ENCODE results near the gene INPP5K.

The INPP5K gene

GRCh38 chr17:1504866-1505265 lies 11.5 kb downstream of the INPP5K start:
- DNase-seq: no peak

DNA sequence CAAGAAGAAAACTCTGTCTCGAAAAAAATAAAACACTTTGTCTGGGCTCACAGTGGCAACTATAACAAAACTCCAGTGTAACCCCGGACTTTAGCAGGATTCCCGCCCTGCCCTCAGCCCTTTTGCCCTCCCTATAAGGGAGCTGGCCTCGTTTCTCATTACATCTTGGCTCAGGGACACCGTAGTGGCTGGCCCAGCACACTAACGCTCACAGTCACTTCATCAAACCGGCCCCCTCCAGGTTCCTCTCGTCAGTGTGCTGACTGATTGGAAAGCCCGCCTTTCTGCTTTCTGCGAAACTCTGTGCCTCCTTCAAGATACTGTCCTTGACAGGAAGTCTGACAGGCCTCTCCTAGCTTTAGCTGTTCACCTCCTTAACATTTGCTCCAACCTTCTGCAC lies 12.7 kb downstream of the INPP5K start:
- DNase-seq: no peak

DNA sequence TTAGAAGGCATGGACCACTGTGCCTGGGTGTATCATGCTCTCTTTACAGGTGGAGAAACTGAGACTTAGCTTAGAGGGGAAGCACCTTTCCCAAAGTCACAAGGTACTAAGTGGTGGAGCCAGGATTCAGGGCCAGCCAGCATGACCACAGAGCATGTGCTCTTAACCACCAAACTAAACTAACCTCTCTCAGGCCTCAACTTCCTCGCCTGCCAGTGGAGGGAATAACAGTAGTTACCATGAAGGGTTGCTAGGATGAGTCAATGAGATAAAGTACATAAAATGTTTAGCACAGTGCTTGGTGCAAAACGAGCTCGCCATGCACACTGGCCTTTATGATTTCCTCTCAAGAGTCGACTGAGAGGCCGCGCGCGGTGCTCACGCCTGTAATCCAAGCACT lies 17.5 kb downstream of the INPP5K start:
- DNase-seq: no peak

DNA sequence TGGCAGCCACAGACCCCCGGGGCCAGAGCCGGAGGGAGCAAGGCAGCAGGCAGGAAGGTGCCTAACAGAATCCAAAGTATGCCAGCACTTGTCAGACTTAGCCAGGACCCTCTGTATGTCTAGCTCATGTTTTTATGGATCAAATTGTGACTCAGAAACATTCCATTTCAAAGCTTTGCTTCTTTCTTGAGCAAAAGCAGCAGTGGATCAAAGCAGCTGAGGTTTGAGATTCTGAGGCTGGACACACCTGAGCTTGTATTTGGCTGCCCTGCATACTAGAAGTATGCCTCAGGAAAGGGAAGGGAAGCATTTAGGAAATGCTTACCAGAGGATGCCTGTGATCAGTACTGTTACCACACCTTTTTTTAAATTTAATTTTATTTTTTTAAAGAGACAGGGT lies 18.2 kb downstream of the INPP5K start:
- no peak for DNase-seq

DNA sequence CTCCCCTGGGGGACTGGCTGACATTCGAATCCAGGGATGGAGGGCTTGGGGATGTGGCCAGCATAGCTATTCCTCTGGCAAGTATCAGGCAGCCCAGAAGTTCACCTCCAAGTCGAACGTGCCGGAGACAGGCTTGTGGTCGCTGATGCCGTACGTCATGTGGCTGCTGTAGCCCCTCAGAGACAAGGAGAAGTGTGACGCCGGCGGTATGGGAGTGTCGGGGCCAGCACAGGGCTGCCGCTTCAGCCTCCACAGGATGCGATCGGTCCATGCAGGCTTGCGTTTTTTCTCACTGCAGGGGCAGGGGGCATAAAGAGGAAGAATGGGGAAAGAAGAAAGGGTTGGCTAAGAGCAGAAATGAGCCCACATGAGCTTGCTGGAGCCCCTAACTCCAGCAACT lies 18.6 kb downstream of the INPP5K start:
- DNase-seq: no peak

DNA sequence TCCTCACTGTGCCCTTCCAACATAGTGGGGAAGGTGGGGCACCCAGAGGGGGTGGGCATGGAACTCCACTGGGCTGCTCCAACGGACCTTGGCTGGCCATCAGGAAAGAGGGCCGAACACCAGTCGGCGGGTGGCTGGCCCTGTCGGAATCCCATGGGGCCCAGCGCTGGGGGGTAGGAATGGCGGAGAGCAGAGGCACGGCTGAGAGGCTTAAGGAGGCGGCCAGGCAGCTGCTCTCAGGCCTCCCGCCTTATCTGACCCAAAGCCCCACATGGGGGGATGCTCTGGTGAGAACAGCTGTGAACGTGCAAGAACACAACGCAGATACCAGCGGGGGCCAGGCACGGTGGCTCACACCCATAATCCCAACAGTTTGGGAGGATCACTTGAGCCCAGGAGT lies 19.5 kb downstream of the INPP5K start:
- DNase-seq: no peak

DNA sequence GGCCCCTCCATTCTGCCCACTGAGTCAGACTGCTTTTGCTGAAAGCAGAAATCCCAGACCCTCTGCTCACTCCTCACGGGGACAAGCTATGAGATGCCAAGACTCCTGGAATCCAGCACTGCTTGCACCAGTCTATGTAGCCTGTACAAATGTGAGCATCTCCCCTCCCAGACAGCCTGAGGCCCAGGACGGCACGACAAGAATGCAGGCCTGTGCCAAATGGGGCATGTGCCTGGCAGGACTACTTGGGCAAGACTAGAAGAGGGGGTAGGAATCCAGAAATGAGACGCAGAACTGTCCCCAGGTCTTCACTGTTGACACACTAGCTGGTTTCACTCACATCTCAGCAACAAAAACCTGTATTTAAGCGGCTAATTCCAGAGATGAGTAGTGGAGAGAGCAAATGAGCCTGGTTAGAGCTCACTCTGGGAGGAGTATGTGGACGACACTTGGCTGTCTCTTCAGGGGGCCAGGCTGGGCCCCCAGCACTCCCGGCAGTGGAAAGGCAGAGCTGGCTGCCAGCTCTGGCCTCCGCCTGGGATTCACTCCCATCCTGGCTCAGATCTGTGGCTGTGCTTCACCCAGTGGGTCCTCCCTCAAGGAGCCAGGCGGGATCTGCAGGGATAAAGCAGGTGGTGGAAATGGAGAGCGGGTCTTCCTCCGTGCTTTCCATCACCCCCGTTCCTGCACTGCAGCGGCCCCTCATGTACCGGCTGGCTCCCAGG lies 21.0 kb downstream of the INPP5K start:
- DNase-seq: no peak

- DNase-seq: no peak
Measured at GRCh38 chr17:1494736-1495253, 21.6 kb downstream of the INPP5K start.

DNA sequence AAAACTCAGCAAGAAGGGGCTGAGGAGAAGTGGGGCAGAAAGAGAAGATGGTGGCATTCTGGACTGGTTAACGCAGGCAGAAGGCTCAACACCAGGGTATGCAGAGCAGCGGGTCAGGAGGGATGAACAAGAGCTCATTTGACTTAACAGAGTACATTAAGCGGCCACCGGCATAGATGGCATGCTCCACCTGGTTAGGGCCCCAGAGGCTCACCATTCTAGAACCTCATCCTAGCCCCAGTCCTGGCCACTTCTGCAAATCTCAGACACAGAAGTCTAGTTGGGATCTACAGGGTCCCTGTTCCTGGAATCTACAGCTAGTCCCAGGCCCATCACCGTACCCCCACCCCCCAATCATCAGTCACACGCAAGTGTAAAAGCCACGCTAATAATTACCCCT lies 22.2 kb downstream of the INPP5K start:
- no peak for DNase-seq

- no peak for DNase-seq
Measured at GRCh38 chr17:1493291-1493980, 23.0 kb downstream of the INPP5K start.

DNA sequence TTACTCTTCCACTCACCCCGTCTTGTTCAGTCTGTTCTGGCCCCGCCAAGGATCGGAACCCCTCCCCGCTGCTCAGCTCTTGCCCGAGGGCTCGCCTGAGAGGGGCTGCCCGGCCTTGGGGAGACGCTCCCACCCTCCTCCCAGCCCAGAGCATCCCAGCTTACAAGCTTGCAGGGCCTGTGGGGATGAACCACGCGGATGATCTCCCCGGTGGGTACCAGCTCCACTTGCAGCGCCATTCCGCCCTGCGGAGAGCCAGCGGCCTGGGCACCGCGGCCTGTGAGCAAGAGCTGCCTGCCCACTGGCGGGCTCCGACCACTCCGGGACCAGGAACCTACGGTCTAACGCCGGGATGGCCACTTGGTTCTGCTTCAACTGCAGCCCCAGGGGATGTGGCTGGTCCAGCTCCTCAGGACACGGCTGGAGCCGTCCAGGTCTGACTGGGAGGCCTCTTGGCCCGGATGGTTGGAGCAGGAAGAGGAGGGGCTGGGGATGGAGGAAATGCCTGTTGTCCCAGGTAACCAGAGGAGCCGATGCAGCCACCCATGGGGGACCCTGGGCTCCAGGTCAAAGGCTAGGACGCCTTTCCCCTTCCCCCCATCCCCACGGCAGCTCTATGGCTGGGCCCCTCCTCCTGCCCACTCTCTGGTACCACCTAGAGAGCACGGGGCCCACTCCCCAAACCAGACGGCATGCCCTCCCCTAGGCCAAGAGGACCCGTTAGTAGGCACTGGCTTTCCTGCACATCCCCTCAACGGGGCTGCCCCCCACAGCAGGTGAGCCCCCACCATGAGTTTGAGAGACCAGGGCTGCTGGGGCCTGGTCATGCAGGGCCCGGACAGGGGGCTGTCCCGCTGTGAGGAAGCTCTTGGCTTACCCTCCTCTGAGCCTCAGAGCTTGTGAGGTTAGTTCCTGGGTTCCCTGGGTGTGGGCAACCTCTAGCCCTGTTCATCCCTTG lies 23.9 kb downstream of the INPP5K start, which contains the start of gene MYO1C:
Gene MYO1C (minus strand): TSS at position 438 of the 958 bp plus-strand sequence. CDS start 199 bp downstream, at position 239.
- no peak for DNase-seq

DNA sequence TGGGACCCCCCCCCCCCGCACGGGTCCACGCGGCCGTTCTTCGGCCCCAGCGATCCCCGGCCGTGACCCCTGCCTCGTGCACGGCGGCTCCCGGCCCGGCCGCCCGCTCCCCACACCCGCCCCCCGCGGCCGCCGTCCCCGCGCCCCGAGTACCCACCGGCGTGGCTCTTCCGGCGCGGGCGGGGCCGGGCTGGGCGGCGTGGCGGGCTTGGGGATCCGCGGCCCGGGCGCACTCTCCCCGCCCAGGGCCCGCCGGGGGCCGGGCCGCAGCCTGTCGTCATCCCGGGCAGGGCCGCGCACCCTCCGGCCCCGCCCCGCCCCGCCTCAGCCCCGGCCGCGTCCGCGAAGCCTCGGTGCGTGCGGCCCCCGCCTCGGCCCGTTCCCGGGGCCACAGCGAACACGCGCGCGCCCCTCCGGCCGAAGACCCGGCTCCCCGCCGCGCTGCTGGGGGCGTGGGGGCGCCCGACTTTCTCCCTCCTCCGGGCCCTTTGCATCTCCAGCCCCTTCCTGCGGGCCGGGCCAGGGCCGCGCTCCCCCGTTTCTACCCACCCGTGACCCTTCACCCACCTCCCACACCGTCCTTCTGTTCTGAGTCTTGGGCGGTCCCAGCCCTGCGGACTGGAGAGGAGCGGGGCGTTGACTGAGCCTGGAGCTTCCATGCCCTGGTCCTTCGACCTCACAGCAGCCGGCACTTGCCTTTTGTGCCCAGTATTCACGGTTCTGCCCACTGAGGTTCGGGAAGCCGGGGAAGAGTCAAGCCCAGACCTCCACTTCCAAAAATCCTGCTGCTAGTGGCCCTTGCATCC lies 24.8 kb downstream of the INPP5K start:
- DNase-seq: peak in 3 of 5 donors; percentile 34 to 57 (median 43)

DNA sequence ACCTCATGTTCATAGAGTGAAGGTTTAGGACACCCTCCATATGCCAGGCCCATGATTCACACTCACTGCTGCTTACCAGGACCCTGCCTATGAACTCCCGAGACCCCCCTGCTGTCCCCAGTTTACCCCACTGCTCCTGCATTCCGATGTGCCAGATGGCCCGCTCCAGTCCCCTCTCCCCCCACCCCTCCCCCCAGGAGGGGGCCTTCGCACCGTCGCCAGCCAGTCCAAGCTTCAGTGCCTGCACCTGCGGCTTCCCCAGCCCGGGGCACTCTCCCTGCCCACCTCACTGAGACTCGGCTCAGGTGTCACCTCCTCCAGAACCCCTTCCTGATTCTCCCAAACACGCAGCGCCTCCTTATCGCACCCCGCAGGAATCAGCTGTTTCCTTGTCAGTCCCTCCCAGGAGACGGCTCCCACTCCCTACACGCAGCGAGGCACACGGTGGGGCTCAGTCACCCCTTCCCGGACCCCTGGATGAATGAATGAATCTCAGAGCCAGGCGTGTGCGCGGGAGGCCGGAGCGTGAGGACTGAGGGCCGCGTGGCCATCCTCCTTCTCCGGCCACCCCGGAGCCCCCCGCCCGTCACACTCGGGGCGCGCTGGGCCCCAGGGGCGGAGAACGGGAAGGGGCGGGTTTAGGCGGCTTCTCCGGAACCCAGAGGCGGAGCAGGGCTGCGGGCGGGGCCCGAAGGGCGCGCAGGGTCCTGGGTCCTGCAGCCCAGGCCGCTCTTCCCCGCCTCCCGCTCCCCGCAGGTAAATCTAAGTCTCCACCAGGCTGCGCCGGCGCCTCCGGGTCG lies 25.6 kb downstream of the INPP5K start:
- peak; percentile 36 to 65 (median 54) for DNase-seq

DNA sequence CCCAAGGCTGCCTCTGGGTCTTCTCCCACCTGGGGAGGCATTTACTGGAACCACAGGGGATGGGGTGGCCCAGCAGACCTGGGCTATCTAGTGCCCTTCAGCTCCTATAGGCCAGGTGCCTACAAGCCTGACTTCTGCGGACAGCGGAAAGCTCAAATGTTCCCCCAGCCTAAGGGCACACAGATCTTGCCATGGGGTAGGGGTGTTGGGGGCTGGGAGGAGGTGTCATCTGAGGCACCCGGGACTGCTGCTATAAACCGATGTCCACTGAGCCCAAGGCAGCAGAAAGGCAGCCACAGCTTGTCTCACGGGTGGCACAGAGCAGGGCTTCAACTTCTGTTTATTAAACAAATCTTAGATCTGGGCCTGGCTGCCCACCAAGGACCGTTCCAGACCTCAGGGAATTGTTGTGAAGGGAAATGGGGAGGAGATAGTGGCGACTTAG lies 27.6 kb downstream of the INPP5K start:
- no peak for DNase-seq

DNA sequence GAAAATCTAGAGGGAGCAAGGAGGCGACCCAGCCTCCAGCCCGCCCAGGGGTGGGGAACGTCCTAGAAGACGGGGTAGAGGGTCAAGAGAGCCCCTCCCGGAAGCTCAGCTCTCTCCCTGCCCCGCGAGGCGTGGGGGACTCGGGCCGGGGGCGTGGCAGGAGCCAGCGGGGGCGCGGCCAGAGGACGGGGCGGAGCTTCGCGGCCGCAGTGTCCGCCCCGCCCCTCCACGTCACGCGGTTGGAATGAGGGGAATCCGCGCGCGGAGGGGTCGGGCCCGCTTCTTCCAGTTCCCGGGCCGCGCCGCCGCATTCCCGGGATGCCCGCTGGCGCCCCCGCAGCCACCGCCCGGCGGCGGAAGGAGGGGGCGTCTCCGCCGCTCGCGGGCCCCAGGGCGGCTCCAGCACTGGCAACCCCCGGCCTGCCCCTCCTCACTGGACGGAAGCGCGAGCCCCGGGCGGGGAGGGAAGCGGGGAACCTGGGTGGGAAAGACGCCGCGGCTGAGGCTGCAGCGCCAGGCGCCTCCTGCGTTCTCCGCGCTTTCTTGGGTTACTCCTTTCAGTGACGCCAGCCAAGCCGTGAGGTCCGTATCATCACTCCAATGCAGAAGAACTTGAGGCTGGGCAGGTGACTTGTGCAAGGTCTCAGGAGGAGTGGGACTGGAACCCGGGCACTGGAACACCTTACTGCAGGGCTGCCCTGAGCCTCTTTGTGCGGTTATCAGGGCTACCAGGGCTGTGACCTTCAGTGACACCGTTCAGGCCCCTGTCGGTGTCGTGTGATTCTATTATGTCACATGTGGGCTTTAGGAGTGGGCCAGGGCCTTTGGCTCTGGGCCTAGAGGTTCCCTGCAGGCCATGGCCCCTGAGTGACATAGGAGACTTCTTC lies 28.2 kb downstream of the INPP5K start:
- peak; percentile 58 to 74 (median 68) for DNase-seq

DNA sequence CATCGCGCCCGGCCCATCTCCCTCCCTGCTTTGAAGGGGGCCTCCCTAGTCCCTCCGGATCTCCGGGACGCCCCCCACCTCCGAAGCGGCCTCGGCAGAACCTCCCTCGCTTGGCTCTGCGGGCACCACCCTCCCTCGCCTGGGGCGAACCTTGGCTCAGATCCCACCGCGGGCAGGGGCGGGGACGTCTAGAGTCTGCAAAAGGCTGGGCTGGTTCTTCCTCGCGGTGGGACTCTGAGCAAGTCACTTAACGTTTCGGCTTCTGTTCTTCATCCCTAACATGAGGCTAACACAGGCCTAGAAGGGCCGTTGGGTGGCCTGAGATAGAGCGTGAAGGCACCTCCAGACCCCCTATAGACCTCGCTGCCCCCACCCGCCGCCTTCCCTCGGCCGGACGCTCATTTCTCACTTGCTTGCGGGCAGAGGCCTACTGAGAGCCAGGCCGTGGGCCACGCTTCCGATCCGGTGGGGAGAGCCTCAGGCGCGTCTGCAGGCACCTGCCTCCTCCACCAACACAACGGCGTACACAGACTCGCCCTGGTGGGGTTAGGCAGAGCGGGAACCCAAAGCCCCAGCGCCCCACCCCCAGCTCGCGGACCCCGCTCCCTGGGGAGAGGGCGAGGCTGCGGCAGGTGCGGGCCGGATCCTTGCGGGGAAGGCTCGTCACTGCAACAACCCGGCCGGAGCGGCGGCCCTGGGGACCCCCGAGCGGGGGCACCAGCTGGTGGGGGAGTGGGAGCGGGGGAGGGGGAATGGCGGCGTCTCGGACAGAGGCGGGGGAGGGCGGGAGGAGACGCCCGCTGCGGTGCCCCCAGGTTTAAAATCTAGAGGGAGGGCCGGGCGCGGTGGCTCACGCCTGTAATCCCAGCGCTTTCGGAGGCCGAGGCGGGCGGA lies 29.4 kb downstream of the INPP5K start:
- DNase-seq: peak; percentile 62 to 76 (median 71)

GRCh38 chr17:1485423-1486376 lies 30.7 kb downstream of the INPP5K start:
- peak; percentile 53 to 75 (median 56) for DNase-seq
